Activated gamma-delta T cell treated with Interleukin-2 at 50 U/mL for 16 hours (primary cell): Measurements from ENCODE around the gene ADGRG7.

Source experiments
- DNase-seq: peaks from one replicate; pipeline ENCODE4 v3.0.0-alpha.2; 2020

Gene ADGRG7

DNA sequence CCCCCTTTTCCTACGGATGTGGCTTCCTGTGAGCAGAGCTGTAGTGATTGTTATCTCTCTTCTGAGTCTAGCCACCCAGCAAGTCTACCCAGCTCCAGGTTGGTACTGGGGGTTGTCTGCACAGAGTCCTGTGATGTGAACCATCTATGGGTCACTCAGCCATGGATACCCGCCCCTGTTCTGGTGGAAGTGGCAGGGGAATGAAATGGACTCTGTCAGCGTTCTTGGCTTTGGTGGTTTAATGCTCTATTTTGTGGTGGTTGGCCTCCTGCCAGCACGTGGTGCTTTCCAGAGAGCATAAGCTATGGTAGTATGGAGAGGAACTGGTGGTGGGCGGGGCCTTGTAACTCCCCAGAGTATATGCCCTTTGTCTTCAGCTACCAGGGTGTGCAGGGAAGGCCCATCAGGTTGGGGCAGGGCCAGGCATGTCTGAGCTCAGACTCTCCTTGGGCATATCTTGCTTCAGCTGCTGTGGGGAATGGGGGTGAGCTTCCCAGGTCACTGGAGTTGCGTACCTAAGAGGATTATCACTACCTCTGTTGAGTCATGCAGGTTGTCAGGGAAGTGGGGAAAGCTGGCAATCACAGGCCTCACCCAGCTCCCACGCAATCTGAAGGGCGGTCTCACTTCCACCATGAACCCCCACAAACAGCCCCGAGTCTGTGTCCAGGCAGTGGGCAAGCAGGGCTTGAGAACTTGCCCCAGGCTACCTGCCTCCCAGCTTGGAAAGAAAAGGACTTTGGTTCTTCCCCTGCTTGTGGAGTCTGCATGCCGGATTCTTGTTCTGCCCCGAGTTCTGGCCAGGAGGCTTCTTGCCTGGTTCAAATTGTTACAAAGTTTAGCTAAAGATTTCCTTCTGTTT lies 9.0 kb upstream of the ADGRG7 start:
- DNase-seq = no peak

DNA sequence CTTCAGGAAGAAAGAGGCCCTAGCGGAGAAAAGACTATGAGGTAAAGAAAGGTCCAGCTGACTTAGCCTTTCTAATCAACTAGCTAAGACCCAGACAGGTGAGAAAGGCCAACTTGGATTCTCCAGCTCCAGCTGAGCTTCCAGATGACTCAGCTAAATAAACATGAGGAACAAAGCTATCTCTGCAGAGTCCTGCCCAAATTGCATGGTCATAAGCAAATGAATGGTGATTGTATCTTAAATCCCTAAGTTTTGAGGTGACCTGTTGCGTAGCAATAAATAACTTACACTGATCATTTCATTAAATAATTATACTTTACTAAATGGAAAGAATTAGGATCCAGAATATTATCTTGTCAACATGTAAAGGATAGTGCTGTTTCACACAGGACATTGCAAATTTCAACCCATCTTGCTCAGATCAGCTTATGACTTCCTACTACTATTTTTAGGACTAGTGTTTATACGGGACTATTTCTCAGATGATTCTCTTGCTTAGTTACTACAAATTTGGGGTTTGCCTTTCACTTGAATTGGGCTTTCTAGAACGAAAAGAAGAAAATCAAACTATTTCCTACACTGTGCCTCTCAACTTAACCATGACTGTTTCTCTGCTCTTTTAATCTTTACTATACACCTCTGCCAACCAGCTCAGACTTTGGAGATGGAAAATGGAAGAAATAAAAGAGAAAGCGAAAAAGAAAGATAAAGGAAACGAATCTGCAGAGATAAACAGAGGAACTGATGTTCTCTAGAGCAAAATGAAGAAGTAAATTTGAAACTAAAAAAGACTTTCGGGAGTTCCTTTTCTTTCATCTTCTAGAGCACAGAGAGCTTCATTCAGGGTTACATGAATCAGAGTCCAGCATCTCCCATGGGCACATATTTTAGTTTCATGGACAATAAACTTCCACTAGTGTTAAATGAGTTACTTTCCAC lies 6.6 kb upstream of the ADGRG7 start:
- no peak for DNase-seq

DNA sequence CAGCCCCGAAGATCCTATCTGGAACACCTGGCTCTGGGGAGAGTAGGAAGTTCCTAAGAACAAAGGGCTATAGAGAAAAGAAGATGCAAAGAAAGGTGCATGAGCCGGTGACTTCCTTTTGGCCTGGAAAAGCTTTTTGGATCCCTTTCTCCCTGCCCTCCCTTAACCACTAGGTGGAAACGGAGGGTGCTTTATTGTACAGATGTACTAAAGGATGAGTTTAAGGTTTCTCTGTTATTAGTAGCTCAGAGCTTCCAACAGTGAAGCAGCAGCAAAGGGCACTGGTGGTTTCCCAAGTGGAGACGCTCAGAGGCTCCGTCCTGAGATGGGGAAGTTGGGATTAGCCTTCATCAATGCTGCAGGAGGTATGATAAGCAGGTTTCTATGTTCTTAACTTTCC lies 5.9 kb upstream of the ADGRG7 start:
- DNase-seq = no peak

DNA sequence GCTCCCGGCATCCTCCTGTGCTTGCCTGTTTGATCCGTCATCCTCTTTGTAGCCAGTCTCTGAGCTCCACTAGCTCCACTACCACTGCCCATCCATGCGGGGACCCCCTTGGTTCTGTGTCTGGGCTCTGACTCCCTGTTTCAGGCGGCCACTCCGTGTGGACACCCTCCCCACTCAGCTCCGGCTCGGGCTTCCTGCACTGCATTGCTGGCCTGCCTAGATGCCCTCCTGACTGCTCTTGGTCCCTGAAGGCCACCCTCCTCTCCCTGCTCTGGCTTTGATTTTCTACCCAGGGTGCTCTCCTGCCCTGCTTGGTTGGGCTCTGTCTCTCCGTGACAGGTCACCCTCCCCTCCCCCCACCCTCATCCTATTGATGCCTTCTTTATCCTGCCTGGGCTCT lies 4.0 kb upstream of the ADGRG7 start:
- DNase-seq = no peak

DNA sequence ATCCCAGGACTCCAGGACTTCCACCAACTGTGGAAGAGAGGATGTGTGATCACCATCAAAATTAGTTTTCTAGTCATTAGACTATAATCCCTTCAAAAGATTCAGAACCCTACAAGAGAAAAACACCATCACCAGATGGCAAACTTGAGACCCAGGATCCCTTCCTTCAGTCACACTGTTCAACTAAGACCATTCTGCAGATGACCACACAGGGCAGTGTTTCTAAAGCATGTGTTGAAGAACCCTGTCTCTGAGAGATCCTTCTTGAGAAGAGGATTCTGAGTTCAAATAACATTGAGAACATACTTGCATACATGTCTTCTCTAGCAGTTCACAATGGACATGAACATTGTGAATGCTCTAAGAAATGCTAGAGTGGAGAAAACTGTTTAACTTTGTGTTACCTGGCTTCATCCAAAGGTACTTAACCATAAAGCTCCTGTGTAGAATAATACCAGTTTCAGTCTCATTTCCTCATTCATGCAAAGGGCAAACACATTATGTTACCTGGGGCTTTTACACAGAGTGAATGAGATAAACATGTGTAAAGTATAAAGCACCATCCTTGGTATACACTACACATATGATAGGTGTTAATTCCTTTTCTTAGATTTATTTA lies 2.4 kb upstream of the ADGRG7 start:
- DNase-seq = no peak

DNA sequence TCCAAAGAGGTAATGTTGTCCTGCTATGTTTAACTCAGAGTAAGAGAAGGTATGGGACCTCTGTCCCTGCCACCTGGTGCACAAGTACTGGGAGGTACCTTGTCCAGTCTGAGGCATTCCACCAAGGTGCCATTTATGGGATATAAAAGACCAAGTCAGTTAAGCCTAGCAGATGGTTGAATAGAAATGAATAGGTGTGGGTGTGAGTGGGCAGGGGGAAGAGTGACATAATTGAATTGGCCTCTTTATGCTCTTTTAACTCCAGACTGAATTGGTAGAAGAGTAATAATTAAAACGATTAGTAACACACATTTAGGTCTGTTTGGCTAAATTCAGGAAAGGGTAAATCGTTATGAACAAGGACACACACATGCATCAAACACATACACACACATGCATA lies 562 bp downstream of the ADGRG7 start:
- no peak for DNase-seq

DNA sequence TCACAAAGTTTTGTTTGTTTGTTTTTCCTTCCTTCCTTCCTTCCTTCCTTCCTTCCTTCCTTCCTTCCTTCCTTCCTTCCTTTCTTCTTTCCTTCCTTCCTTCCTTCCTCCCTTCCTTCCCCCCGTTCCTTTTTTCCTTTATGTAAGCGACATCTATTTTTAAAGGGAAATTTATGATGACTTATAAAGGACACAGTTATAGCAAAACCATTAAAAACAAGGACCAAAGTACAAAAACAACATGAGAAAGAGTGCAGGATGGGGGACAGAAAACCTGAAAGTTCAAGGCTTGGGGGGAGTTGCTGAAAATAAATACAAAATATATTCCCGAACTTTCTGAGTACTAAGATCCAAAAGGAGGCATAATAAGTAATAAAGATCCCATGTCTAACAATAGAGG lies 1.8 kb downstream of the ADGRG7 start:
- DNase-seq = no peak

DNA sequence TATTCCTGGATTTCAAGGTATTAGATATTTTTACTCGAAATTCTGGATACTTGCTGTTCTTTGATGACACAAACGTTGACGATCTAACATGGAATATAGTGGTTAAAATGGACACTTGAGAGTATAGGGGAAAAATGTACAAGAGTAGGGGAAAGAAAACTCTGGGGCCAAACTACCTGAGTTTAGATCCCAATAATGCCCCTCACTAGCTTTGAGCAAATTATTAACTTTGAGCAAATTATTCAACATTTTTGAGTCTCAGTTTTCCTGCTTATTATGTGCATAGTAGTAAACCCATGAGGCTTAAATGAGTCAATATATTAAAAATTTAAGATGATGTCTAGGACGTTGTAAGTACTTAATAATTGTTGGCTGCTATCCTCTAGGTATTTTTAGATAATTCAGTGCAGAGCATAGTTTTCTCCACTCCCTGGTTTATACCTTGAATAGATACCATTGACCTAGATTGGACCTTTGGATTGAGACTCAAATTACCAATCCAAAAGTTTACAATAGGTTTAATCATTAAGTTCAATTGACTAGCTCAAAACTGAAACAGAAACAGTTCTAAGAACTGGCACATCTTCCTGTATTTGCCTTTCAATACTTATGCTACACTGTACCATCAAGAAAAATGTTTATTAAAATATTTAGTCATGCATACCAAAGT lies 4.5 kb downstream of the ADGRG7 start:
- no peak for DNase-seq

DNA sequence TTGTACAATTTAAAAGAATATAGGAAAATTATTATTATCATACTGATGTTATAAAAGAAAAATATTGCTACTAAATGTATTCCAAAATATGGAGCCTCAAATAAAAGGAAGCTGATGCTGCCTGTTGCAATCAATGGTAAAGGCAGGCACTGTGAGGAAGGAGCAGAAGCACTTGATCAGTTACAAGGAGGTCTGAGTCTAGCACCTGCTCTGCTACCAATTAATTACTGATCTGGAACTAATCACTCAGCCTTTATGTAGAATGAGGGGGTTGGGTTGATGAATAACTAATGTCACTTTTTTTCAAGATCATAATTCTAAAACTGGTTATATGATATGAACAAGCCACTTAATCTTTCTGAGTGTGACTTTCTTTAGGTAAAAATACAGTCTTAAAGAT lies 5.5 kb downstream of the ADGRG7 start:
- no peak for DNase-seq

DNA sequence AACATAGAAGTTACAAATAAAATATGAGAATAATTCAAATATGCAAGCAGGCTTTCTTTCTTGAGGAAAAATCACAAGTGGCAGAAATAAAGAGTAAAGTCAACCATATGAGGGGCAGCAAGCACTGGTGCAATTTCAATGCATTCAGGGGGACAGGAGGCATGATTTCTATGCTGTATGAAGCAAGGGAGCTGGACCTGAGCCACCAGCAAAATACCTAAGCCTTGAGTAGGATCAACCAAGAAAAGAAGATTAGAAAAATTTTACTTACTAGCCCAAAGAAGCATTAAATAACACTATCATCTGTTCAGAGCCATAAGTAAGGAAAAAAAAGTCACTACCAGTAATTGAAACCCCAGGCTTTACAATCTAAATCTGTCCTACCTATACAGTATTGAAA lies 6.3 kb downstream of the ADGRG7 start:
- no peak for DNase-seq

DNA sequence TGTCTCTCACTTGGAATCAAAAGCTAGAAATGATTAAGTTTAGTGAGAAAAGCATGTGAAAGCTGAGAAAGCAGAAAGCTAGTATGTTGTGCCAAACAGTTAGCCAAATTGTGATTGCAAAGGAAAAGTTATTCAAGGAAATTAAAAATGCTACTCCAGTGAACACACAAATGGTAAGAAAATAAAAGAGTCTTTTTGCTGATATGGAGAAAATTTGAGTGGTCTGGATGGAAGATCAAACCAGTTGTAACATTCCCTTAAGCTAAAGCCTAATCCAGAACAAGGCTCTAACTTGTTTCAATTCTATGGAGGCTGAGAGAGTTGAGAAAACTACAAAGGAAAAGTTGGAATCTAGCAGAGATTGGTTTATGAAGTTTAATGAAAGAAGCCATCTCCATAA lies 11.8 kb downstream of the ADGRG7 start:
- no peak for DNase-seq

DNA sequence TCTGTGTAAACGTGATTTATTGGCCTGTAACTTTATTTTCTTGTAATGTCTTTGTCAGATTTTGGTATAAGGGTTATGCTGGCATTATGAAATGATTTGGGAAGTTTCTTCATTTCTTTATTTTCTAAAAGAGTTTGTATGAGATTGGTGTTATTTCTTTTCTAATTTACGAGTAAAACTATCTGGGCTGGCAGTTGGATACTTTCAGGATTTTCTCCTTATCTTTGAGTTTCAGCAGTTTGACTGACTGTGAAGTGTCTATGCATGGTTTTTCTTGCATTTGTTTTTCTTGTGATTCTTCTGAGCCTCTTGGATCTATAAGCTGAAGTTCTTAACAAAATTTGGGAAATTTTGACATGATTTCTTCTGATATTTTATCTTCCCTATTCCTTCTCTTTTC lies 18.1 kb downstream of the ADGRG7 start:
- no peak for DNase-seq

DNA sequence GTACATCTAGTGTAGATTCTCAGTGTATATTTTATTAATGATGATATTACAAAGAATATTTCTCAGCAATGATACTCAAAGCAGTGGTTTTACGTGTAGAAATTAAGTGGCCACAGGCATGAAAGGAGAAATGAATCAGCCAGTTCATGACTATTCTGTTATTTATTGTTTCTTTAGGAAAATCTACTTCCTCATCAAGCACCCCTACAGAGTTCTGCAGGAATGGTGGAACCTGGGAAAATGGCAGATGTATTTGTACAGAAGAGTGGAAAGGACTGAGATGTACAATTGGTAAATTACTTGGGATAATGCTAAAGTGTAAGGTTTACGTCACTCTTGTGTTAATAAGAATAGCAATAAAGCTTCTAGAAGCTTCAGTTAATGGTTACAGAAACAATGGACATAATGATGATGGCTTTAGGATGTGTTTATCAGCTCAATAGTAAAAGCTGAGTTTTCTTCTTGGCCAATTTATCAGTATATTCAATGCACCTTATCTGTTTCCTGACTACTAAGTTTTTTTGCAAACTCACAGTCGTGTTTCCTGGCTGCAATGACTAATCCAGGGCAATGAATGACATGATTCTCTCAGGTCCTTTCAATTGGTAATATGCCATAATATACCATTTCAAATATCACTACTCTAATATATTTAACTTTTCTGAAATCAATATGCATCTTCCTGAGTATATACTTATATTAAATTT lies 20.2 kb downstream of the ADGRG7 start:
- DNase-seq = no peak

DNA sequence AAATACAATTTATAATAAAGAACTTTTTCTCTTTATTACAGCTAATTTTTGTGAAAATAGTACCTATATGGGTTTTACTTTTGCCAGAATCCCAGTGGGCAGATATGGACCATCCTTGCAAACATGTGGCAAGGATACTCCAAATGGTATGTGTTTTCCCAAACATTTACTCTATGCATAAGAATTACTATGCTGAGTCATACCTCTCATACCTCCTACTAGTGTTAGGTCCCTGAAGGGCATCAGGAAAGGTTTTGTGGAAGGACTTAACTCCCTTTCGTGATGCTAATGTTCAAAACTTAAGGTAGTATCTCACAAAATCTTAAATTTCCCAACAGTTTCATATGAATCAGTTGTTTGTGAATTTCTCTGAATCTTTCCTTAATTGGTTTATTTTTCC lies 21.3 kb downstream of the ADGRG7 start:
- DNase-seq = no peak

DNA sequence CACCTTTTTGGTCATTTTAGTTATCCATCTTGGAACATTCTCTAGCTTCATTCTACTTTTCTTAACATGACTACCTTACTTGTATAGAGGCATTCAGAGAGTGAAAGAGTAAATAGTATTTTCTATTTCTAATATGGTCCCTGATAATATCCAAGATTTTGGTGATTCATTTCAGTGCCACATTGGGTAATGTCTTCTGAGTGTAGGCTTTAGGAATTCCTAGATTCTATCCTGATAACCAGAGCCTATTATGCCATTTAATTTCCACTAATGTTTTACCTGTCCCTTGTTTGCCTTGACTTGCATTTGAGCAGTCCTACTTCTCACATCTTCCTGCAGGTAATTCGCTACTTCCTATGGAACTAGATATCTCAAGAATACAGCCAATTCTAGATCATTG lies 21.8 kb downstream of the ADGRG7 start:
- no peak for DNase-seq

DNA sequence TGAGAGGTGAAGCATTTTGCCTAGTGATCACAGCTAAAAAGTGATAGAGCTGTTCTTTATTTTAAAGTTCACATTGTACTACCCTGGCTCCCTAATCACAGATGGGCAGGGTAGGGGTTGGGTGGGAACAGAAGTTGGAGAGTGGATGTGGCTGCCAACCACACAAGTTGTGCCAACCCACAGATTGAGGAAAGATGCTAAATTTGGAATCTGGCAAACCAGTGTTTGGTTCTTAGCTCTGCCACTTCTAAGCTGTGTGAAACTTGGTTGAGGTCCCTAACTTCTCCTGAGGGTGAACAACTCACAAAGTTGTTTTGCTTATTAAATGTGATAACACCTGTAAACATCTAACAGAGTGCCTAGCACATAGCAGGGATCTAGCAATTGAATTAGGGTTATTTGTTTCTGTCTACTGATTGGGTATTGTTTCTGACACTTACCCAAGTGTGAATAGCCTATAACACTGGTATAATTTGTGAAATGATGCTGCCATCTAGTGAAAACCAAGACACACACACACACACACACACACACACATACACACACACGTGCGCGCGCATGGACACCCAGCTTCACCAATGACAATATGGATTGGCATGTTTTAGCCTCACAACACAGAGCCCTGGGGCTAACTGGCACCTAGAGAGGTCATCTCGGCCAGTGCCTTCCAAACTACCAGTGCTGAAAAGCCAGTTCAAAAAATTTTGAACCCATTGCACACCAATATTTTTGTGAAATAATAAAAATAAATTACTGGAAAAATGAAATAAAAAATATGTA lies 25.3 kb downstream of the ADGRG7 start:
- no peak for DNase-seq

DNA sequence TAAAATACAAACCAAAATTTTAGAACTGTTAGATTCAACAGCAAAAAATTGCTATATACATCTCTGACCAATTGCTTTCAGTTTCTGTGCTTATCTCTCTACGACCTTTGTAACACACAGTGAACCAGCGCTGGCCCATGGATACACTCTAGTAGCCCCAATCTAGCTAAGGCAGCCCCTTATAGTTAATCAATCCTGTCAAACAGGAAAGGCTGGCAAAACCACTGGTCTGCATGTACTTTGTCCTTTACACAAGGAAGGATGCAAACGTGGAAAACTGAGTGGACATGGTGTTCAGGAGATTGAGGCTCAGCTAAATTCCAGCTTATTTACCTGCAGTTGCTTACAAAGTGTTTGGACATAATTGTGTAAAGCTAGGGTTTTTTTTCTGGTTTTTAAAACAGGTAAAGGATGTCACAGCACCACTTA lies 25.9 kb downstream of the ADGRG7 start:
- DNase-seq = no peak

DNA sequence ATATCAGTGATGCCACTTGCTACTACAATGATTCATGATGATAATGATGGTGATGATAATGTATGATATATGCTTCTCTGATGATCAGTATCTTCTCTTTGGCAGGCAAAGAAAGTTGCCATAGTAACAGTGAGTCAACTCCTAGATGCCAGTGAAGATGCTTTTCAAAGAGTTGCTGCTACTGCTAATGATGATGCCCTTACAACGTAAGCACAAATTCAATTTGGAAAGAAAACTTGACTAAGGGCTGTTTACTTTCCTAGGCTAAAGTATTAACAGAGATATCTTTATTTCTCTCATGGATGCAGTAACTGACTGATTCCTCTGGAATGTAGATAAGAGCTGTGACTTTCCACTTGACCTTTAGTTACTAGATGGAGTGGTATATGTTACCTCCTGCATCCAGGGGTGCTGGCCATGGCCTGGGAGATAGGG lies 27.8 kb downstream of the ADGRG7 start:
- DNase-seq = no peak

DNA sequence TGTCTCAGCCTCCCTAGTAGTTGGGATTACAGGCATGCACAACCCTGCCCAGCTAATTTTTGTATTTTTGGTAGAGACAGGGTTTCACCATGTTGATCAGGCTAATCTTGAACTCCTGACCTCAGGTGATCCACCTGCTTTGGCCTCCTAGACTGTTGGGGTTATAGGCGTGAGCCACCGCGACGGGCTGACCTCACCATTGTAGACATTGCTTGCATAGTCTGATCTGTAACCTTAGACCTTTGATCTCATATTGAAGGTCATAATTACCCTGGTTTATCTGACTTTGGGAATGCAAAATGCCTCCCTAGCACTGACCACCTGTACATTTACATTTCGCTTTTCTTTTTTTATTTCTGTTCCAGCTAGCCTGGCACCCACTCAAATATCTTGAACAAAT lies 31.2 kb downstream of the ADGRG7 start:
- no peak for DNase-seq

DNA sequence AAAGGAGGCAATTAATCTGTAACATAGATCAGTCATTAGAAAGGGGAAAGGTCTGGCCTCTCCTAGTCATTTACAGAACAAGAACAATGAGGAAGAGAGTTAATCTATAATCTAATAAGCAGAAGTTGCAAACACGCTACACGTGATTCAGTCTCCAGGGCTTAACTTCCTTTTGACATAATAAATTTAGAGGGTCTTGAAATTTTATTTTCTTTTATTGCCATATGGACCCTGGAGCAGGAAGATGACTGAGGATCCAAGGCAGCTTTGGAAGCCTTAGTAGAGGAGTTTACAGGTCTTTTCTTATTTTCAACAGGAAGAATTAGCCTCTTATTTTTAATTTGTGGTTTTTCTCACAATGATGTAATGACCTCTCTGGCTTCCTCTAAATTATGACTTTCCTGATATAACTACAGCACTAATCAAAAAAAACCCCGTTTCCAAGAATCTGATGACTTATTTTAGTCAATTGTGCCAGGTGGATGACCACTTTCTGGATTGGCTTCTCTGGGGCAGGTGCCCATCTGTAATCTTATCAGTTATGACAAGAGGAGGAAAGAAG lies 32.2 kb downstream of the ADGRG7 start:
- no peak for DNase-seq

DNA sequence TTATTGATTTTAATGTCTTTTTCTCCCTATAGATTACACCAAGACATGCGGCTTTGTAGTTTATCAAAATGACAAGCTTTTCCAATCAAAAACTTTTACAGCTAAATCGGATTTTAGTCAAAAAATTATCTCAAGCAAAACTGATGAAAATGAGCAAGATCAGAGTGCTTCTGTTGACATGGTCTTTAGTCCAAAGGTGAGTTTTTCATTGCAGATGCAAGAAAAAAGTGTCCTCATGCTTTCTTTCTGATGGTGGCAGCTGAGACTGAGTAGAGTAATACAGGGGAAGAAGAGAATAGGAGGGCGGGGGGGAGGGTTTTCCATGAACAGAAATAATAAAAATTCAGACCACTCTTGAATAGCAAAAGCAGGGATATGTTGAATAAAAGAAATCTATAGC lies 36.5 kb downstream of the ADGRG7 start:
- no peak for DNase-seq
